IMR-90 (cell line): ENCODE results near the gene C20orf144. TPM values are rescaled to one million over a fixed set of nuclear protein-coding genes. Genes with fewer than 3 reads are reported as not detected.

Experiments used
- ATAC-seq: fragments of 200-7000 bp; cut with Tn5 transposase; 2 replicates; pipeline ENCODE4 v1.9.1; 2020; ENCODE audit warnings: low read depth, mild to moderate bottlenecking, moderate library complexity
- BruUV-seq: library from RNA; stranded (reverse); fragments of 400-500 nt; replicated peaks from 2 replicates; lab custom pipeline; 2021; lab: Mats Ljungman, UMichigan
- CTCF ChIA-PET: fragments of 300-600 bp; formaldehyde crosslinking; extraction: SDS; loops from one replicate; lab custom pipeline; 2021; ENCODE audit warnings: antibody characterized with exemption; lab: Yijun Ruan, JAX
- POLR2A ChIA-PET: fragments of 300-600 bp; sonication (Branson Sonifier 250); formaldehyde crosslinking; loops from one replicate; lab custom pipeline; 2022; ENCODE audit warnings: antibody characterized with exemption; ENCODE audit not compliant: unreplicated experiment; lab: Charles Lee
- DNase-seq: peaks from one replicate; pipeline ENCODE4 v3.0.0; 2013
- H2AFZ ChIP-seq: replicated peaks from 2 replicates; pipeline ENCODE3; 2013; ENCODE audit warnings: low read length, mild to moderate bottlenecking; ENCODE audit not compliant: poor library complexity
- H2AK5ac ChIP-seq: 2 replicates; pipeline ENCODE4 v1.6.1; 2013; ENCODE audit warnings: low read depth, low read length, inconsistent platforms
- H2AK9ac ChIP-seq: replicated peaks from 2 replicates; pipeline ENCODE3; 2013; ENCODE audit warnings: mild to moderate bottlenecking, low read depth, low read length, moderate library complexity; ENCODE audit not compliant: poor library complexity
- H2BK120ac ChIP-seq: 2 replicates; pipeline ENCODE4 v1.6.1; 2013; ENCODE audit warnings: low read depth, low read length, inconsistent platforms
- H2BK15ac ChIP-seq: 3 replicates; pipeline ENCODE4 v1.6.1; 2013; ENCODE audit warnings: low read depth, low read length, inconsistent platforms
- H2BK20ac ChIP-seq: 2 replicates; pipeline ENCODE4 v1.6.1; 2013; ENCODE audit warnings: low read depth, mild to moderate bottlenecking, inconsistent platforms, low read length, moderate library complexity
- H2BK5ac ChIP-seq: 2 replicates; pipeline ENCODE4 v1.6.1; 2013; ENCODE audit warnings: mild to moderate bottlenecking, low read depth, low read length, inconsistent platforms; ENCODE audit not compliant: poor library complexity, severe bottlenecking
- H3K14ac ChIP-seq: replicated peaks from 2 replicates; pipeline ENCODE4 v1.6.1; 2013; ENCODE audit warnings: low read depth, low read length, inconsistent platforms
- H3K18ac ChIP-seq: 2 replicates; pipeline ENCODE4 v1.6.1; 2013; ENCODE audit warnings: low read depth, low read length, control low read depth
- H3K23ac ChIP-seq: 2 replicates; pipeline ENCODE4 v1.6.1; 2013; ENCODE audit warnings: low read depth, low read length, inconsistent platforms
- H3K27ac ChIP-seq: 2 replicates; pipeline ENCODE4 v1.5.1; 2013; ENCODE audit warnings: mild to moderate bottlenecking, control low read depth, low read length; ENCODE audit not compliant: insufficient read depth
- H3K27me3 ChIP-seq: 2 replicates; pipeline ENCODE4 v1.6.1; 2013; ENCODE audit warnings: low read length; ENCODE audit not compliant: control insufficient read depth, insufficient read depth
- H3K36me3 ChIP-seq: 2 replicates; pipeline ENCODE4 v1.6.1; 2013; ENCODE audit warnings: low read length, mixed read lengths; ENCODE audit not compliant: control insufficient read depth, insufficient read depth
- H3K4ac ChIP-seq: 2 replicates; pipeline ENCODE4 v1.6.1; 2013; ENCODE audit warnings: low read depth, low read length, inconsistent platforms
- H3K4me1 ChIP-seq: 2 replicates; pipeline ENCODE4 v1.6.1; 2013; ENCODE audit warnings: low read length, mixed read lengths; ENCODE audit not compliant: control insufficient read depth, insufficient read depth
- H3K4me2 ChIP-seq: 2 replicates; pipeline ENCODE4 v1.6.1; 2013; ENCODE audit warnings: low read depth, mild to moderate bottlenecking, control low read depth, low read length, moderate library complexity
- H3K4me3 ChIP-seq: 2 replicates; pipeline ENCODE4 v1.5.1; 2013; ENCODE audit warnings: low read depth, mild to moderate bottlenecking, control low read depth, low read length, moderate library complexity; ENCODE audit not compliant: insufficient read depth
- H3K56ac ChIP-seq: 2 replicates; pipeline ENCODE4 v1.6.1; 2013; ENCODE audit warnings: low read length, inconsistent platforms; ENCODE audit not compliant: insufficient read depth; ENCODE audit errors: extremely low read depth
- H3K79me1 ChIP-seq, 2 experiments: 2 replicates each; pipeline ENCODE4 v1.6.1; 2013; ENCODE audit warnings: low read length in 2 of 2, inconsistent platforms in 1 of 2, low read depth in 1 of 2
- H3K9ac ChIP-seq: 2 replicates; pipeline ENCODE4 v1.6.1; 2013; ENCODE audit warnings: low read depth, low read length, control low read depth
- H3K9me1 ChIP-seq: 2 replicates; pipeline ENCODE4 v1.6.1; 2013; ENCODE audit warnings: low read length, inconsistent platforms; ENCODE audit not compliant: insufficient read depth
- H3K9me3 ChIP-seq: 2 replicates; pipeline ENCODE4 v1.6.1; 2013; ENCODE audit warnings: low read length; ENCODE audit not compliant: control insufficient read depth, insufficient read depth
- H4K20me1 ChIP-seq: 2 replicates; pipeline ENCODE4 v1.6.1; 2013; ENCODE audit warnings: low read length, inconsistent platforms; ENCODE audit not compliant: insufficient read depth
- H4K5ac ChIP-seq: 2 replicates; pipeline ENCODE4 v1.6.1; 2013; ENCODE audit warnings: mild to moderate bottlenecking, low read depth, low read length, control low read depth
- H4K8ac ChIP-seq, 2 experiments: 2 replicates each; pipeline ENCODE4 v1.6.1; 2013; ENCODE audit warnings: low read depth in 2 of 2, low read length in 2 of 2, control low read depth in 1 of 2, inconsistent platforms in 1 of 2
- H4K91ac ChIP-seq: 2 replicates; pipeline ENCODE4 v1.6.1; 2013; ENCODE audit warnings: low read depth, low read length, inconsistent platforms; ENCODE audit not compliant: insufficient read depth
- CEBPB ChIP-seq: IDR thresholded peaks from 2 replicates; pipeline ENCODE4 v1.6.1; 2012; ENCODE audit warnings: low read depth, low read length, improper control_type of control experiment
- CTCF ChIP-seq: conservative IDR thresholded peaks from 2 replicates; pipeline ENCODE4 v1.5.1; 2012; ENCODE audit warnings: mild to moderate bottlenecking, low read depth, low read length, improper control_type of control experiment
- POLR2A ChIP-seq: IDR thresholded peaks from 2 replicates; pipeline ENCODE4 v1.6.1; 2012; ENCODE audit warnings: mild to moderate bottlenecking, low read depth, low read length
- WGBS, 2 experiments: methylation state at CpG; one replicate each; pipeline versions ENCODE4 v1.1.5 to v1.1.7; 2013; ENCODE audit warnings: missing lambda C conversion rate in 2 of 2; ENCODE audit not compliant: insufficient read length in 1 of 2; ENCODE audit errors: extremely low coverage in 2 of 2; 5-methylcytosine and 5-hydroxymethylcytosine counted together
- dilution Hi-C: fragments of 300-500 bp; cut with HindIII; formaldehyde crosslinking; loops from one replicate; pipeline ENCODE4 v1.14.3; 2018; ENCODE audit warnings: low sequenced_read_pairs; ENCODE audit not compliant: unreplicated experiment
- in situ Hi-C: fragments of 300-500 bp; cut with MboI; formaldehyde crosslinking; loops from 3 replicates; pipeline ENCODE4 v1.14.3; 2019; ENCODE audit warnings: low sequenced_read_pairs, inconsistent platforms, mixed read lengths
- intact Hi-C: fragments of 100-400 bp; cut with micrococcal nuclease; formaldehyde crosslinking; loops from 2 replicates; pipeline ENCODE4 v1.10.0; 2022
- polyA plus RNA-seq, 3 experiments: library from polyadenylated mRNA; depleted of rRNA; stranded (reverse); fragments of >200 nt; gene quantifications; 2 replicates each; pipeline ENCODE4 v1.2.3, GENCODE V29; 2012; ENCODE audit warnings: low replicate concordance in 1 of 3
- total RNA-seq: library from RNA; depleted of rRNA; stranded (reverse); fragments of >200 nt; gene quantifications from 2 replicates; pipeline ENCODE4 v1.2.3, GENCODE V29; 2012

Gene C20orf144
- total and polyA plus RNA-seq, 2 of the 4 experiments (the other 2 are of a cell fraction) = under 0.01 to 0.19 TPM

GRCh38 chr20:33704197-33704924 is 42.2 kb downstream of the C20orf144 start:
- no peaks in the 10 kb centered on the region for H3K27me3 ChIP-seq
- H3K4me3 ChIP-seq = no peak overlapping the region
- no peak overlapping the region for H3K27ac ChIP-seq
- DNase-seq (no peak), ATAC-seq (no peak)
- no peak overlapping the region for H4K8ac ChIP-seq
- H3K14ac ChIP-seq = no peak overlapping the region
- POLR2A ChIA-PET = no interaction called here
- intact Hi-C loops (no loop called here), dilution Hi-C loops (no loop called here), in situ Hi-C loops (no loop called here)
- H3K9me1 ChIP-seq = no peaks in the 10 kb centered on the region
- no peak overlapping the region for H4K91ac ChIP-seq
- no peaks in the 10 kb centered on the region for H3K4me1 ChIP-seq
- no peak overlapping the region for H4K5ac ChIP-seq
- H2AFZ ChIP-seq = no peak overlapping the region
- H3K9me3 ChIP-seq = no peaks in the 10 kb centered on the region
- no peak overlapping the region for H3K9ac ChIP-seq
- no peak overlapping the region for H3K4ac ChIP-seq
- no peak overlapping the region for H3K18ac ChIP-seq
- H3K56ac ChIP-seq = no peak overlapping the region
- CTCF ChIA-PET = no interaction called here
- no peak overlapping the region for H2BK20ac ChIP-seq
- H4K20me1 ChIP-seq = no peaks in the 10 kb centered on the region; the same call in 1 of the 2 replicates
- no peaks in the 10 kb centered on the region for H3K79me1 ChIP-seq
- H2AK9ac ChIP-seq = no peak overlapping the region
- no peak for TF ChIP-seq POLR2A
- TF ChIP-seq CTCF = no peak
- TF ChIP-seq CEBPB = no peak
- BruUV-seq = no TSS peak
- no CpG with 5 or more reads among the region's 11 CpGs for WGBS, 2 experiments
- H2AK5ac ChIP-seq = no peak overlapping the region
- no peak overlapping the region for H2BK15ac ChIP-seq
- H3K4me2 ChIP-seq = no peak overlapping the region
- no peak overlapping the region for H2BK5ac ChIP-seq
- H2BK120ac ChIP-seq = no peak overlapping the region
- H3K23ac ChIP-seq = no peak overlapping the region
- H3K36me3 ChIP-seq = peaks cover 3% of the 10 kb centered on the region; the same call in 1 of the 2 replicates
